GM21360 (cell line): ENCODE measurements around the gene NFATC1.
"Not testable (repeated sequence)": the region's sequence is repeated elsewhere in the genome, so short reads cannot be mapped to it uniquely, and the experiment has no call there.

ENCODE experiments used
- ATAC-seq: cut with Tn5 transposase; IDR thresholded peaks from one replicate; pipeline ENCODE4 v1.9.1; 2021; ENCODE audit warnings: mild to moderate bottlenecking, moderate library complexity; ENCODE audit not compliant: unreplicated experiment

Gene NFATC1

GRCh38 chr18:79470547-79470946 lies 74.8 kb downstream of the NFATC1 start:
- ATAC-seq = no peak

GRCh38 chr18:79471046-79471445 lies 75.3 kb downstream of the NFATC1 start:
- ATAC-seq = no peak

DNA sequence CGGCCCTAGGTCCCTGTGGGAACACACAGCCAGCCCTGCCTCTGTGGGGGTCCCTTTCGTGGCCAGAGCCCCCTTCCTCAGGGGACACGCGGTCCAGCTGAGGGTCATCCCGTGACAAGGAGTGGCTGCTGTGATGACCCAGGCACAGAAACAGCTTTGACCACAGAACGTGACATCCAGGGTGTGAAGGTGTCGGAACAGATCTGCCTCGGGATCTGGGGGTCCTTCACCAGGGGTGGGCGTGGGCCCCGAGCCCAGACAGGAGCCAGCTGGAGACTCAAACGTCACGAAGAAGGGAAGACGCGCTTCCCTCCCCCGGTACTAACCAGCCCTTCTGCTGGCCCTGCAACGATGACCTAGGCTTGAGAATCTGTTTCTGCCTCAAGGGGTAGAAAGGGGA lies 75.9 kb downstream of the NFATC1 start:
- ATAC-seq = no peak

DNA sequence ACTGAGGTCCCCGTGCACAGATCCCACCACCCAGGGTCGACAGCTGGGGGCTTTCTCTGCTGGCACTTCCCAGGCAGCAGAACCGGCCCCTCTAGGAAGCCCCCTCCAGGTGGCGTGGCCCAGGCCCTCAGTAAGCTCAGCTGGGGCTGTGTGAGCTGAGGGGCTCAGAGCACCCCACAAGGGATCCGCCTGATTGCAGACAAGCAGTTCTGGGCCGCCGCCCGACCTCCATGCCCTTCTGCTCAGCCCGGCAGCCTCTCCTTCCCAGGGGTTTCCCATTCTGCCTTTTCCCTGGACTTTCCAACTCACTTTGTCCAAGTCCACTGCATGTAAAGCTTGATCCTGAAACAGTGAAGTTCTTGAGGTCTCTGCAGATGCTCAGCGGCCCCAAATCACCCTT lies 76.4 kb downstream of the NFATC1 start:
- no peak for ATAC-seq

- ATAC-seq = no peak
These were observed 77.2 kb downstream of the NFATC1 start for GRCh38 chr18:79472946-79473345.

GRCh38 chr18:79476031-79476917 lies 80.5 kb downstream of the NFATC1 start:
- no peak for ATAC-seq

DNA sequence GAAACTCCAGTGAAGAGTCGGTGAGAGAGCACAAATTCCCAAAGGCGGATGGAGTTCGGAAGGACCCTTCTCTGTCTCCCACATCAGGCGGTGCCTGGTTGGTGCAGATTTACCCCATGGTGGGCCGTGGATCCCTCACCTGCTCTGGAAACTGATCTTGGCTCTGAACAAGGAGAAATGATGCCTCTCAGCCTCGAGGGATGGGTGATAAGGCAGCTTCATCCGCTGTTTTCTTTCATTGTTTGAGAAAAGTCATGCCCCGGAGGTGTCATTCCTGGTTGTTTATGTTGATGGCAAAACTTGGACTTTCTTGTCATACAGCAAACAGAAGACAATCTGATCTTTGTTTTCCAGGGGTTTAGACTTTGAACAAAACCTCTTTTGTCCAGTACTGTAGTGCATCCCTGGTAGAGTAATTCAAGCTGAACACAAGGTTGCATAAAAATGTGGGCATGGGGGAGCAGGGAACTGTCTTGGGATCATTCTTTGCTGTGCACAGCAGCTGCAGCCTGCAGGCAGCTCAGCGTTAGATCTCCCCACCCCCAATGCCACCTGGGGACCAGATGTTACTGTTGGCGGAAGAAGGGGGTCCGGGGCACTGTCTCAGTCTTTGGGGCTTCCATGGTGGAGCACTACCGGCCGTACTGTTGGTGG lies 81.3 kb downstream of the NFATC1 start:
- no peak for ATAC-seq

DNA sequence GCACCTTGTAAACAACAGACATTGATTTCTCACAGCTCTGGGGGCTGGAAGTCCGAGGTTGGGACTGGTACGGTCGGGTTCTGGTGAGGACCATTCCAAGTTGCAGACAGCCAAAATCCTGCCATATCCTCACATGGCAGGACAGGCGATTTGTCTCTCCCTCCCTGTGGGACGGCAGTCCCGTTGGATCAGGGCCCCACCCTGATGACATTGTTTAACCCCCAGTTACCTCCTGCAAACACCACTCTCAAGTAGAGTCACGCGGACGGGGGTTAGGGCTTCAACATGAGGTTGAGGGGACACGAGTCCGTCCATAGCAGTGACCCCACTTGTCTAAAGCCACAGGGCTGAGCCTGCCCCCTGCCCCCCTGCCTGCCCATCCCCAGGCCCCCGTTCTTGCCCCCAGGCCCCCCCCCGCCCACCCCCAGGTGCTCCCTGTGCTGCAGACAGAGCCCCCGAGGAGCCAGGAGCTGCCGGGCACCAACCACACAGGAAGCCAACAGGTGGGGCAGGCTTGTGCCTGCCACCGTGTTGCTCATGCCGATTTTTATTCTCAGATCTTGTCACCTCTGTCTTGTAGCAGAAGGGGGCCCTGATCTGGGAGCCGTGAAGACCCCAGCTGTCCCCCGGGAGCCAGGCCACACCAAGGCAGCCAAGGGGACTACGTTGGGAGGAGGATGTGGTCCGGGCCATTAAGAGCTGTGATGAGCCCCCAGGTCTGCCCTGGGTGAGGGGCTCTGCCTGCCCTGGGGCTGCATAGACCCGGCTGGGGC lies 82.2 kb downstream of the NFATC1 start:
- no peak for ATAC-seq

DNA sequence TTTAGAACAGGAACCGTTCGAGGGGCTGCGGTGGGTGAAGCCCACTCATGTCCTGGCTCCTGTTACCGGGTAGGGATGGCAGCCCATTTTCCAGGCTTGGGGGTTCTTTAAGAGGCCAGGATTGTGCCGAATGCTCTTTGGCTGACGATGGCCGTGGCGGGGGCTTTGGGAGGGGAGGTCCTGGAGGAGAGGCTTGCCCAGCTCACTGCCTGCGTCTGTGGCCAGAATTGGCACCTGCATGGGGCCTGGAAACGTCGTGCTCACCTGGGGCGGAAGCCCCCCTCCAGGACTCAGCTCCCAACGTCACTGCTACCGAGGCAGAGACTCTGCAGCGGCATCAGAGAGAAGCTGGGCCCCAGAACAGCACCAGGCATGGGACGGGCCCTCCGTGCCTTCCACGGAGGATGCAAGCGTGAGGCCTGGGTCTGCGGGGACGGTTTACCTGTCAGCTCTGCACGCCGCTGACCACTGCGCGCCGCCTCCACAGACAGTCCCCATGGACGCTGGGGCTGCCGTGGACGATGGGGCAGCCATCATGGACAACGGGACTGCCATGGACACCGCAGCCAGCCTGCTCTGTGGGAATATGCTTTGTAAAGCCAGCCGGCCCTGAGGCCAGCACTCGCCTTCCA lies 82.9 kb downstream of the NFATC1 start:
- no peak for ATAC-seq

DNA sequence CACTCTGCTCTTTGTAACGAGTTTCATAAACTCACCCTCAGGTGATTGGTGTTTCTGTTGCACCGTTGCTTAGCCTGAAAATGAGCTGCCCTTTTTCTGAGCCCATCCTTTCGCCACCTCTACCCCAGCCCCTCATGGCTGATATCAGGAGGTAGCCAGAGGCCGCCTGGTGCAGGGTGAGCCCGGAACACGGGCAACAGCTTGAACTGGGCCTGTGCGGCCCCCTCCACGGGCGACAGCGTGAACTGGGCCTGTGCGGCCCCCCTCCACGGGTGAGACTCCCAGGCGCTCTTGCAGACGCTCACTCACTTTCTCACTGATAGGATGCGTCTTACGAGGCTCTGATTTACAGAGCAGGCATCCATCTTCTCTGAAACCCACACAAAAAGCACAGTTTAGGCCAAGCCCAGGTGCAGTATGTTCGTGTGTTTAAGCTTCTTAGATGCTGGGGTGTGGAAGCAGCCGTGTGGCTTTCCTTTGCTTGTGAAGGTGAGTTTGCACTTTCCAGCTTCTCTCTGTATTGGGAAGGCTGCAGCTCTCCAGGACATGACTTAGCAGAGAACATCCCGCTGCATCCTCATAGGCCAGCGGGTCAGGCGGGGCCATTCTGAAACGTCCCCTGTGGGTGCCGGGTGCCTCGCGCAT lies 83.5 kb downstream of the NFATC1 start:
- ATAC-seq = no peak

- no peak for ATAC-seq
These were observed 84.0 kb downstream of the NFATC1 start for GRCh38 chr18:79479761-79480161.

GRCh38 chr18:79480171-79481045 lies 84.7 kb downstream of the NFATC1 start:
- ATAC-seq = no peak

DNA sequence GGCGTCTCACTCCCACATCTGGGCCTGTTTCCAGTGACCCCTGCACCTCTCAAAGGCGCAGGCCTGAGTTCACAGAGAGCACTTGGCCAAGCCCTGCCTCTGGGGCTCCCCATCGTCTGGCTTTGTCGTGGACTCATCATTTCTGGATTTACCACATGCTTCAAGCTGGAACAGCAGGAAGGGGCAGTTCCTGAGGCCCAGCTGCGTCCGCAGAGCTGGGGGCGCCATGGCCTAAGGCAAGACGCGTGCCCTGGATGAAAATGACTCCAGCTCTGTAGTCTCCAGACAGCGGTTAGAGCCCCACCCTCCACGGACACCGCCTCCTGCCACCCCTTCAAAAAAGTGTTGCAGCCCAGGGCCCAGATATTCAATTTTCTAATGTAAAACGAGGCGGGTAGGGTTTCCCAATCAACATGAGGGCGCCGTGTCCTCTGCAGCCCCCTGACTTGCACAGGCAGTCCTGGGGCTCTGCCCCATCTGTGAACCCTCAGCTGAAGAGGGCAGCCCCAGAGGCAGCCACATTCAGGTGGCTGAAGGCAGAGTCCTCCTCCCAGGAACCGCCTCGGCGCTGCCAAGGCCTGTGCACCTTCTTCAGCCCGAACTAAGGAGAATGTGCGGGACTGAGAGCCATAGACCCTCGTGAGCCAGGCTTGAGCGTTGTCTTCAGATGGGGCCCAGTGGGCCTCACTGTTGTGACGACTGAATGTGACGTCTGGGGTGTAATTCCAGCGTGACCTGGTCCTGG lies 85.5 kb downstream of the NFATC1 start:
- no peak for ATAC-seq

DNA sequence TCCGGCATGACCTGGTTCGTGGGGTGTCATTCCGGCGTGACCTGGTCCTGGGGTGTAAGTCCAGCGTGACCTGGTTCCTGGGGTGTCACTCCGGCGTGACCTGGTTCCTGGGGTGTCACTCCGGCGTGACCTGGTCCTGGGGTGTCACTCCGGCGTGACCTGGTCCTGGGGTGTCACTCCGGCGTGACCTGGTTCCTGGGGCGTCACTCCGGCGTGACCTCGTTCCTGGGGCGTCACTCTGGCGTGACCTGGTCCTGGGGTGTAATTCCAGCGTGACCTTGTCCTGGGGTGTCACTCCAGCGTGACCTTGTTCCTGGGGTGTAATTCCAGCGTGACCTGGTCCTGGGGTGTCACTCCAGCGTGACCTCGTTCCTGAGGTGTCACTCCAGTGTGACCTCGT lies 87.7 kb downstream of the NFATC1 start:
- ATAC-seq = not testable (repeated sequence)

DNA sequence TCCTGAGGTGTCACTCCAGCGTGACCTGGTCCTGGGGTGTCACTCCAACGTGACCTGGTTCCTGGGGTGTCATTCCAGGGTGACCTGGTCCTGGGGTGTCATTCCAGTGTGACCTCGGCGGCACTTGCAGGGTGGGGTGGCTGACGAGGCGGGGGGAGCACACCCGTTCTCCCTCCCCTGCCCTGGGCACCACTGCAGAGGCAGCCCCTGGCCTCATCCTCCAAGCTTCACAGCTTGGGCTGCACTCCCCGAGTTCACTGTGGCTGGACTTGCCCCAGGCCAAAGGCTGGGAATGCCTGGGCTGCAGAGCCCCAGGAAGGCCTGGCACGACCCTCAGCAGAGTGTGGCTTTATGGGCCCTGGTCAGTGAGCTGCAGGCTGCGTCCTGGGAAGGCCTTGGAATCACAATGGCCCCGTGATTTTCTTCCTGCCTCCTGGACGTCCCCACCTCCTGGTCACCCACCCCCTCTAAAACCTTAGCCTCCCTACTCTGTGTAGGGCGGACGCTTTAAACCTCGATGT lies 88.3 kb downstream of the NFATC1 start:
- no peak for ATAC-seq

DNA sequence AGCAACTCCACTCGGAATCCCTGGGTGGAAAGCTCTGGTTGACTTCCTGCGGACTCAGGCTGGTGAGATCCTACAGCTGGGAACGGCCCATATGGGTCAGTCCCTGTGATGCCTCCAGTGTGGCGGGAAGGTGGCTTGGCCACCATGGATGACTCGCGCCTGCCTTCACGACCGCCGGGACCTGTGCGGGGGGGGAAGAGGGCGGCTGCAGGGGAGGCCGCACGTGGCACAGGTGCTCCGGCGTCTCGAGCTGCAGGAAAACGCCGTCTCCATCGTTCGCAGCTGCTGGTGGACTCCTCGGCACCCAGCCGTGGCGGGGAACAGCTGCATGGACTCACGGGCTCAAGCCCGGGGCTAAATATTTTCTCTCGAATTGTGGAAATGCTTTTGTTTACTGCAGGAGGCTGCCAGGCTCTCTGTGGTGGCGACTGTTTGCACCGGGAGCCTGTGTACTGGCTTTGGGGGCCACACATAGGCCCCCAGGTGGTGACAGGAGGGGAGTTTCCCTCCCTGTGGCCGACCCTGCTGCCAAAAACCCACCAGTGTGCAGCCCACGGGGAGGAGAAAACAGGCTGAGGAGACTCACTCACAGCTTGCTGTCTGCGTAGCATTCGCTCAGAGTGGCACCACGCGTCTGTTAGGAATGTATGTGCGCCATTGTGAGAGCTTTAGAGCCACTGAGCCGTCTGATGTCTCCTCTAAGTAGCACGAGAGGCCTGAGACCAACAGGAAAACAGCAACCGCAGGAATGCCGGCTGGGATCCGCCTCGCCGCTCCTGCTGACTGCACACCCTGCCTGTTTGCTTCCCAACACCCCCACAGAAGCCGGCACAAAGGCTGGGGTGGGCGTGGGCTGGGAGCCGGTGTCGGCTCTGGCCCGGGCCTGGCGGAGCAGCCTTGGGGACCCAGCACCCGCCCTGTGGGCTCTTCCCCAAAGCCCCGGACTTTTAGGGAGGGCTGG lies 89.2 kb downstream of the NFATC1 start:
- ATAC-seq = no peak

GRCh38 chr18:79485788-79486355 lies 90.1 kb downstream of the NFATC1 start:
- ATAC-seq = no peak
